Measurements from ENCODE around the gene CACNA2D3.

Gene CACNA2D3

GRCh38 chr3:54215521-54215920, 93.2 kb downstream of the CACNA2D3 start:
- DNase-seq (ENCODE audit: low read depth, low spot score): no peak

DNA sequence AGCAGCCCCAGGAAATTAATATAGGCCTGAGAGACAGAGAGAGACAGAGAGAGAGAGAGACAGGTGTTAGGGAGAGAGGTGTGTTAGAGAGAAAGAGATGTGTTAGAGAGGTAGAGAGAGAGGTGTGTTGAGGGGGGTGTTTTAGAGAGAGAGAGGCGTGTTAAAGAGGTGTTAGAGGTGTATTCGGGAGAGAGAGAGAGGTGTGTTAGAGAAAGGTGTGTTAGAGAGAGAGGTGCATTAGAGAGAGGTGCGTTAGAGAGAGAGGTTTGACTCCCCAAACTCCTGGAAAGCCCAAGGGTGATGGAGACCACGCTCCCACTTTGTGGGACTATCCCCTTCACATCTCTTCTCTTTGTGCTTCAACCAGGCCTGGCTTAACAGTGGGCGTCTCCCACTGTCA, 95.5 kb downstream of the CACNA2D3 start:
- no peak for DNase-seq (ENCODE audit: low read depth, low spot score)

GRCh38 chr3:54222316-54222715, 100.0 kb downstream of the CACNA2D3 start:
- no peak for DNase-seq (ENCODE audit: low read depth, low spot score)

GRCh38 chr3:54223063-54223462, 100.7 kb downstream of the CACNA2D3 start:
- no peak for DNase-seq (ENCODE audit: low read depth, low spot score)

GRCh38 chr3:54225841-54226528, 103.6 kb downstream of the CACNA2D3 start:
- DNase-seq (ENCODE audit: low read depth, low spot score): no peak

DNA sequence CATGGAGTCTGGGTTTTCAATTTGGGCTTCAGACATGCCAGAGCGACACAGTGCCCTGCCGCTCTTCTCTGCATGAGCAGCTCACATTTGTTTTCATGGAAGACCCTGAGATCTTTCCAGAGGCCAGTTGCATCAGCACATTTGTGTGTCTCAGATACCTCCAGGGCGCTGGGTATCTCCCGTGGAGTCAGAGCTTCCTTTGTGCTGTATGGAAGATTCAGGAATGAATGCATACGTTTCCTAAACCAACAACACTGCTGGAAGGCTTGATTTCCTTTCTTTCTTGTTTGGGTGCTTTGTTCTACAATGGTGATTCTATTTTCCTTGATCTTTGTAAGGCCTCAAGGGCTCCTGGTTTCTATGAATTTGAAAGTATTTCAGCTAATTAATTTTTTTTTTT, 106.5 kb downstream of the CACNA2D3 start:
- DNase-seq (ENCODE audit: low read depth, low spot score): no peak

GRCh38 chr3:54232618-54233017, 110.3 kb downstream of the CACNA2D3 start:
- DNase-seq (ENCODE audit: low read depth, low spot score): no peak

DNA sequence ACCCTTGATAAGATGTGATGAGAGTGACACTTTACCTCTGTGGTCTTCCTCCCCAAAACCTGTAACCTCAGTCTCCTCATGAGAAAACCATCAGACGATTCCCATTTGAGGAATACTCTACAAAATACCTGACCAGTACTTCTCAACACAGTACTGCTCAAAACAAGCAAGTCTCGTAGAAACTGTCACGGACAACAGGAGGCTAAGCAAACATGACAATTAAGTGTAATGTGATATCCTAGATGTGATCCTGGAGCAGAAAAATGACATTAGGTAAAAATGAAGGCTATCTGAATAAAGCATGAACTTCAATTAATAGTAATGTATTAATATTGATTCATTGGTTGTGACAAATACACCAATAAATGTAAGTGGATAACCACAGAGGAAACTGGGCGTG, 113.6 kb downstream of the CACNA2D3 start:
- DNase-seq (ENCODE audit: low read depth, low spot score): no peak

- DNase-seq (ENCODE audit: low read depth, low spot score): no peak
Observed at GRCh38 chr3:54237109-54237508, 114.8 kb downstream of the CACNA2D3 start.

GRCh38 chr3:54237788-54238502, 115.6 kb downstream of the CACNA2D3 start:
- no peak for DNase-seq (ENCODE audit: low read depth, low spot score)

GRCh38 chr3:54240309-54240708, 118.0 kb downstream of the CACNA2D3 start:
- DNase-seq (ENCODE audit: low read depth, low spot score): no peak

DNA sequence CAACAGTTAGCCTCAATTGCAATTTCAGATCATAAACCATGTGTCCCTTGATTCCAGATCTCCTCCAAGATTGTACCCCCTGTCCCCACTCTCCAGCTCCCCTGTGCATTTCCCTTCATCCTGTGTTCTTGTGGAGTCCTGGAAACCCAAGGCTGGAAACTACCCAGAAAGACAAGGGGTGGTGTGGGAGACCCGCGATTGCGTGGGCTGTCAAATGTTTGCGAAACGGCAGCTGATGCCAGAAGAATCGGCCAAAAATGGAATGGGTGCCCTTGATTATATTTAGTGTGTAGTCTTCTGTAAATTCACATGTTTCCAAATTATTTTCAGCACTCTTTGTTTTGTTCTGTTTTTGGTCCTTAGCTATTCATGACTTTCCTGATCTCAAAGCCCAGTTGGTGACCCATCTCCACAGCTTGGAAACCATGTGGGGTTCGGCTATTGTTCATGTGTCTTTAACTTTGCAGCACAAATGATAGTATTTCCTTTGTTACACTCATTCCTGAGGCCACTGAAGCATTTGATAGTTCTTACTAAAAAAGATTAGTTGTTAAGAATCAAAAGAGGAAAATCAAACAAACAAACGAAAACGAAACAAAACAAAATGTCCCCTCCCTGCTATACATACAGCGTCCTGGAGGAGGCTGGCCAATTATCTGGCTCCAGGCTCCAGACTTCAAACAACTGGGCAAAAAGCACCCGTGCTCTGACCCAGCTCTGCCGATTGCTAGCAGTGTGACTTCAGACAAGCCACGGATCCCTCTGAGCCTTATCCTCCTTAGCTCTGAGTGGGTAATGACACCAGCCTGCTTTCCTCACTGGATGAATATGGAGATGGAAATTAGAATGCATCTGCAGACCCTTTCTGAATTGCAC, 120.9 kb downstream of the CACNA2D3 start:
- no peak for DNase-seq (ENCODE audit: low read depth, low spot score)

GRCh38 chr3:54243960-54244682, 121.8 kb downstream of the CACNA2D3 start:
- no peak for DNase-seq (ENCODE audit: low read depth, low spot score)

DNA sequence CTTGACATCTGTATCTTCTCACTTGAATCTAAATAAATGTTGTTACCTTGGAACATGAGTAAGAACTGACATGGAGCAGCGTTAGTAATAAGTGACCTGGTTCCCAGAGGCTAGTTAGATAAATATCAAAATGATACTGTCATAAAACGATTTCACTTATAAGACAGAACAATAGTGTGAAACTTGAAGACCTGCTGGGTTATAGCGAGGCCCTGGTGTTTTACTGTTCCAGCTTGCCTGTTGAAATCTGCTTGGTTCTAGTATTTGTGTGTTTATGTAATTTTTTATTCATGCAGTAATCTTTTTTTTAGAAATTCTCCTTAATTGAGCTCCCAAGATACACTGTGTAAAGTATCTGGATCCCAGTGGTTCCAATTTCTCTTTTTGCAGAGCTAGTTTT, 129.4 kb downstream of the CACNA2D3 start:
- DNase-seq (ENCODE audit: low read depth, low spot score): no peak

DNA sequence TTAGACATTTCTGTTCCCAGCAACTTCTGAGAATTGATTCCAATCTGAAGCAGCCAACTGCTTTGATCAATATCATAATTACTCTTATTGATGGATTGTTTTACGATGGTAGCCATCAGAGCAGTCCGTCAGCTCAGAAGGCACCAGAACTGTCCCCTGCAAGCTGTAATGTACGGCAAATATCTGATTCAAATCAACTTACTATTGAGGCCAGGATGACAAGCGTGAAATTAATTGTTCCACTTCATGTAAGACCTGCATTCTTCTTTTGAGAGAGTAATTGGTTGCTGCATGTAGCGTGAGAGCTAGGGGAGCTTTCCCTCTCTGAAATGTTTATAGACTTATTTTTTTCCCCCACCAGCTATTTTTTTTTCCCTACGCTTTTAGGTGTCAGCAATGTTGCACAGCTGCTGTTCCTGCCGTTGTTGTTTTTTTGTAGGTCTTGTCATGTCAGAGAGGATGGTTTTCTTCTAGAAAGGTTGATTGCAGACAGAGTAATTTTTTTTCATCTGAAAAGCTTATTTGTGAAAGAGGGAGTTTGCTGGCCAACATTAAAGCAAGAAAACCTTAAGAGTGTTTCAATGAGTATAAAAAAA, 134.9 kb downstream of the CACNA2D3 start:
- DNase-seq (ENCODE audit: low read depth, low spot score): no peak

DNA sequence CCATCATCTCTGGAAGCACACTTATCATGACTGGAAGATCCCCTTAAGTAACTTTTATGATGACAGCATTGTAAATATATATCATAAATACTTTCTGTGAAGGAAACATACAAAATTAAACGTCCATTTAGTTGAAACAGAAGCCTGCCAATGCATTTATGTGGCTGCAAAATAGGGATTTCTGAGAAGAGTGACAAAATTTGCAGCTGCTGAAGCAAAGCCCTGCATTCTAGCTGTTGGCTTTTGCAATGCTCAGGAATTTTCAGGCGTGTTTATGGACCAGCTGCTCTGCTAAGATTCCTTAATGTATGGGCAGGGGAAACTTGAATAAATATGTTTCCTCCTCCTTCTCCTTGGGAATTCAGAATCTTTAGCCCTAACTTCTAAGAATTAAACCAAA, 137.3 kb downstream of the CACNA2D3 start:
- no peak for DNase-seq (ENCODE audit: low read depth, low spot score)

- DNase-seq (ENCODE audit: low read depth, low spot score): no peak
Observed at GRCh38 chr3:54261141-54261540, 138.8 kb downstream of the CACNA2D3 start.

DNA sequence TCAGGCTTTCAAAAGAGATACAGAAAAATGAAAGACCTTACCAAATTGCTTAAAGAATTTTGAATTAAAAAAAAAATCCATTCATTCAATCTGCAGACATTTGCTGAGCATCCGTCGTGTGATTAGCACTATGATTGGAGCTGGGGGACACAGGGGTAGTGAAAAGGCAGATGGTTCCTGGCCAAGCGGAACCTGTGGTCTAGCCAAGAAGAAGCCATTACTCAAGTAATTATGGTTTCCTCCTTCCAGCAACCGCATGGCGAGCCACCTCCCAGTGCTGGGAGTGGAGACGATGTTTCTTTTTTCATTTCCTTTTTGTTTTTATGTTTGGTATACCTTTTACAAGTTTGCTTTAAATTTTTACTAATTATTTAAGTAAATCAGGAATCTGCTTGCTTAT, 140.2 kb downstream of the CACNA2D3 start:
- no peak for DNase-seq (ENCODE audit: low read depth, low spot score)

DNA sequence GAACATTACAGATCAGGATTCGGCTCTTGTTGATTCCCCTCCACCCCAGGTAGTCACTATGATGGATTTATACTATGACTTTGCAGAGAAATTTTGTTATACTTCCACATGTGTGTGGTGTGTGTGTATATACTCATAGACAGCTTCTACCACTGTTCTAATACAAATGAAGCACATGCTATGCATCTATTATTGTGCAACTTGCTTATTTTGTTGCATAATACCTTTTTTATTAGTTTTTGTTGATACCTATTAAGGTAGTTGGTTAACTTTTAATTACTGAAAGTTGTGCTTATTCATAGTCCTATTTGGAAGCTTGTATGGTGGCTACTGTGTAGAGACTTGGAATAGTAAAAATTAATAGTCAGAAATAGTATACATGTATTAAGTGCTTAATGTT, 140.6 kb downstream of the CACNA2D3 start:
- no peak for DNase-seq (ENCODE audit: low read depth, low spot score)

DNA sequence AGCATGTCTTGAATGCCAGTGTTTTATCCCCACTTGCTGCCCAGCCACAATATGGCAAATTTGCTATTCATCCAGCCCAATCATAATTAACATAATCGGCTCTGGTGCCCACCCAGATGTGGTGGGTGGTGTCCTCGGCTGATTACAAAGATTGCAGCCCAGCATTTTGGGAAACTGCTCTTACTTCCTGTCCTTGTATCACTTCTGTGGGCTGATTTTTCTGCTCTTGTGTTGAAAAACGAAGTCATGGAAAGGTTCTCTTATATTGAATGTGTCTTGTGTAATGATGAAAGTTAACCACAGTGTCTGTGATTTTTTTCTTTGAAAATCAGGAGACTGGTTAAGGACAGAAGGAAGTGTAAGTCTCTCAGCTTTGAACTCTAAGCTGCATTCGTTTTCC, 141.7 kb downstream of the CACNA2D3 start:
- no peak for DNase-seq (ENCODE audit: low read depth, low spot score)

DNA sequence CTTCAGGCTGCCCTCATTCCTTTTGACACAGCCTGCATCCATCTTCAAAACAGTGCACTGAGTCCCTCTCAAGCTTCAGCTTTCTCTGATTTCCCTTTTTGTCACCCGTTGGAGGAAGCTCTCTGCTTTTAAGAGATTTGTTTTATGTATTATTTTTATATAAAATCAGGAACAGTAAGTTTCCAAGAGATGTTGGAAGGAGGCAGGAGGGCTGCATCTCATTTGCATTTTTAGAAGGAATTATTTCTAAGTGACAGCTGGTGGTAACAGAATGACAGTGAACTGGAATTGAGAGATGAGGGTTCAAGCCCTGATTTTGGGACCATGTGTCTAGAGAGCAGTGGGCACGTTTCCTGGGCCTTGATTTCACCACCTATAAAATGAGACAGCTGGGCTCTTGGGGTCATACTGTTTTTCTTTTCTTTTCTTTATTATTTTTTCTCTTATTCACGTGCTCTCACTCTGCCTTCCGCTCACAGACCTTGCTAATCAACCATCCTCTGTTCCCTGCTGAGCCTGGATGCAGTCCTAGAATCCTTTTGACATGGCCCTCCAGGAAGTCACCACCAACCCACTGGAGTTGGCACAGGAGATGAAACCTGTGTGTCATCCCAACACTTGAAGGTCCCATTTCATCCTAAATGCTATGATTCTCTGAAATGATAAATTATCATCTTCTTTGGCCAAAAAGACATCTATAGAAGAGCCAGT, 148.6 kb downstream of the CACNA2D3 start:
- DNase-seq (ENCODE audit: low read depth, low spot score): no peak

Data from iPS DF 19.7 (cell line).